ENCODE measurements around the gene MMAA. TPM values are rescaled to one million over a fixed set of nuclear protein-coding genes. Genes with fewer than 3 reads are reported as not detected.

MMAA gene
- total RNA-seq, 1 donor from 2014 or later, result 18.1 TPM

DNA sequence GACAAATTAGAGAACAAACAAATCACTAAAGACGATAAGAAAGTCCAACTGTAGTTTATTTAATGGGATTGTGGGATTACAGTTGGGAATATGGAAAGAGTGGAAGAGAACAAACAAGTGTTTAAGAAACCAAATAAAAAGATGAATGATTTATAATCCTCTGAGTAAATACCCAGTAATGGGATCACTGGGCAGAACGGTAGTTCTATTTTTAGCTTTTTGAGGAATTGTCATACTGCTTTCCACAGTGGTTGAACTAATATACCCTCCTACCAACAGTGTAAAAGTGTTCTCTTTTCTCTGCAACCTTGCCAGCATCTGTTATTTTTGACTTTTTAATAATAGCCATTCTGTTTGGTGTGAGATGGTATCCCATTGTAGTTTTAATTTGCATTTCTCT is 75.7 kb downstream of the MMAA start:
- no peaks in the 10 kb centered on the region for H3K36me3 Mint-ChIP-seq (ENCODE audit: low read depth)
- H3K27ac Mint-ChIP-seq, result no peak overlapping the region
- DNase-seq (ENCODE audit: low spot score), result no peak
- no peak overlapping the region for H3K4me3 Mint-ChIP-seq
- intact Hi-C loops (cut with micrococcal nuclease), result no loop called here
- no peaks in the 10 kb centered on the region for H3K9me3 Mint-ChIP-seq
- H3K27me3 Mint-ChIP-seq (ENCODE audit: insufficient read depth), result no peaks in the 10 kb centered on the region
- H3K4me1 Mint-ChIP-seq (ENCODE audit: low read depth), result no peaks in the 10 kb centered on the region

DNA sequence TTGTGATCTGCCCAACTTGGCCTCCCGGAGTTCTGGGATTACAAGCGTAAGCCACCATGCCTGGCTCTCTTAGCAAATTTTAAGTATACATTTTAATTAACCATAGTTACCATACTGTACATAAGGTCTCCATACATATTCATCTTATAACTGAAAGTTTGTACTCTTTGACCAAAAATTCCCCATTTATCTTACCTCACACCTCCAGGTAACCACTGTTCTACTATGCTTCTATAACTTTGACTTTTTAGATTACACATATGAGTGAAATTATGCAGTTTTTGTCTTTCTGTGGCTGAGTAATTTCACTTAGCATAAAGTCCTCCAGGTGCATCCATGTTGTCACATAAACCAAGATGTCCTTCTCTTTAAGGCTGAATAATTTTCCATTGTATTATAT is 78.1 kb downstream of the MMAA start:
- H3K27ac Mint-ChIP-seq, result no peak overlapping the region
- H3K36me3 Mint-ChIP-seq (ENCODE audit: low read depth), result no peaks in the 10 kb centered on the region
- H3K9me3 Mint-ChIP-seq, result no peaks in the 10 kb centered on the region
- intact Hi-C loops (cut with micrococcal nuclease), result no loop called here
- H3K27me3 Mint-ChIP-seq (ENCODE audit: insufficient read depth), result peaks cover 4% of the 10 kb centered on the region
- no peak overlapping the region for H3K4me3 Mint-ChIP-seq
- DNase-seq (ENCODE audit: low spot score), result no peak
- no peaks in the 10 kb centered on the region for H3K4me1 Mint-ChIP-seq (ENCODE audit: low read depth)

DNA sequence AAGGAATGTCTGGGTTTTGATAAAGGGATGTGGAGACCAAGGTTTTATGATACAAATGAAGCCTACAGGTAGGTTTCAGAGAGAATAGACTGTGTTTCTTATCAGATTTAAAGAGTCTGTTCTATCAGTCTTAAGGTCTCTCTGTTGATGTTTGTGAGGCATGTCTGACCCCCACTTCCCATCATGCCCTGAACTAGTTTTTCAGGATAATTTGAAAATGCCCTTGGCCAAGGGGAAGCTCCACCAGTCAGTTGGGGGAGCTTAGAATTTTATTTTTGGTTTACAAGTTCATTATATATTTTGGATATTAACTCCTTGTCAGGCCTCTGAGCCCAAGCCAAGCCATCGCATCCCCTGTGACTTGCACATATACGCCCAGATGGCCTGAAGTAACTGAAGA is 79.3 kb downstream of the MMAA start:
- H3K4me1 Mint-ChIP-seq (ENCODE audit: low read depth), result no peaks in the 10 kb centered on the region
- no peak overlapping the region for H3K27ac Mint-ChIP-seq
- peaks cover 5% of the 10 kb centered on the region for H3K27me3 Mint-ChIP-seq (ENCODE audit: insufficient read depth)
- no peaks in the 10 kb centered on the region for H3K36me3 Mint-ChIP-seq (ENCODE audit: low read depth)
- intact Hi-C loops (cut with micrococcal nuclease), result no loop called here
- H3K9me3 Mint-ChIP-seq, result no peaks in the 10 kb centered on the region
- H3K4me3 Mint-ChIP-seq, result no peak overlapping the region
- no peak for DNase-seq (ENCODE audit: low spot score)

DNA sequence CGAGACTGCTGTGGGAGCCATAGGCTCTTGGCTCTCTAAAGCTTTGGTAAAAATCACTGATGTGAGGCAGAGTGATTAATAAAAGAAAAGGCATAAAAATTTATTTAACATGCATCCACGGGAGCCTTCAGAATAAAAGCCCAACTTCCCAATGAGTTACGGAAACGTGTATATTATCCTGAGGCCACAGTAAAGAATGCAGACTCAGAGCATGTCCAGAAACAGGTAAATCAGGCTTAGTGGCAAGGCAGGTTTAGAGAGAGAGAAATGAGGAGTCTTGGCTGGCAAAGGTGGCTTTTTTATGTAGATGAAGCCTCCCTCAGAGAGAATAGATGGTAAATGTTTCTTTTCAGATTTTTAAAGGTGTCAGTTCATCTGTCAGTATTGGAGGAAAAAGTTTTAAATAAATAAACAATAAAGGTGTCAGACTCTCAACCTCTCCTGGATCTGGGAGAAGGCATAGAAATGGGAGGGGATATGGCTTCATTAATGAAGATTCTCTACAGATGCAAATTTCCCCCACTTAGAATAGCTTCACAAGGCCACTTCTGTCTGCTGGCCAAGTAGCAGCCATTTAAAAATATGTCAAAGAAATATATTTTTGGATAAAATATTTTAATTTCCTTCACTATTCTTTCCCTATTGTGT is 84.8 kb downstream of the MMAA start:
- Mint-ChIP-seq H3K9me3 (peaks cover 4% of the 10 kb centered on the region), H3K36me3 (ENCODE audit: low read depth) (no peaks in the 10 kb centered on the region), H3K27ac (no peak overlapping the region), H3K4me1 (ENCODE audit: low read depth) (peaks cover 5% of the 10 kb centered on the region), H3K4me3 (no peak overlapping the region), H3K27me3 (ENCODE audit: insufficient read depth) (peaks cover 9% of the 10 kb centered on the region)
- intact Hi-C loops (cut with micrococcal nuclease), result no loop called here
- DNase-seq (ENCODE audit: low spot score), result no peak

DNA sequence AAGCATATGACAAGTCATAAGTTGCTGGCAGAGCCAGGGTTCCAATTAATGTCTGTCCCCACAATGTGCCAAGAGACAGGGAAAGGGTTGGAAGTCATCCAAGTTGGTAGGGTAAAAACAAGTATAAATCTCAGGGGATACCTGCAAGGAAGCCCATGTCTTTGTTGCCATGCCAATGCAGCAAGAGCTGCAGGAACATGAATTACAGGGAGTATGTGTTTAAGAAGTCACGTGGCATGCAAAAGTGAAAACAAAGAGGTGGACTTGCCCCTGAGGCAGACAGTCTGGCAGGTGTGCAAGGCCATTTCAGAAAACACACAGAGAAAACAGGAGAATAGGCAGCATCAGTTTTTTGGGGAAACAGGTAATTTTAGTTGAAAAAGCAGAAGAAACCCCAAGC is 90.2 kb downstream of the MMAA start:
- Mint-ChIP-seq H3K9me3 (peaks cover 39% of the 10 kb centered on the region), H3K27ac (no peak overlapping the region), H3K36me3 (ENCODE audit: low read depth) (peaks cover 3% of the 10 kb centered on the region), H3K4me3 (no peak overlapping the region), H3K27me3 (ENCODE audit: insufficient read depth) (no peaks in the 10 kb centered on the region), H3K4me1 (ENCODE audit: low read depth) (peaks cover 19% of the 10 kb centered on the region)
- intact Hi-C loops (cut with micrococcal nuclease), result no loop called here
- DNase-seq (ENCODE audit: low spot score), result no peak

Other genes with a start within 250 kb of the MMAA start
- 3.1 and 3.2 TPM in 2 replicates for gene SMAD1, start 137.5 kb upstream of the MMAA start, total RNA-seq
- not detected in 2 replicates for gene C4orf51, start 60.8 kb downstream of the MMAA start, total RNA-seq